Testis (tissue), 2 donors: ENCODE data around the gene PTGIS.

ENCODE experiments used
- CTCF ChIP-seq, 3 experiments: fragments of 450-650 bp in 2 of 3; fragments of 200-600 bp in 1 of 3; sonication (generic) in 1 of 3; IDR thresholded peaks; one replicate each; pipeline ENCODE4 v1.5.1; 2016 to 2019; ENCODE audit warnings: antibody characterized with exemption in 3 of 3, mild to moderate bottlenecking in 2 of 3, moderate library complexity in 1 of 3
- POLR2A ChIP-seq: fragments of 450-650 bp; IDR thresholded peaks from one replicate; pipeline ENCODE4 v1.6.1; 2017; ENCODE audit warnings: antibody characterized with exemption, mild to moderate bottlenecking, moderate library complexity

- TF ChIP-seq CTCF (IDR thresholded peaks at IDR 0.05), result no peak
- TF ChIP-seq POLR2A, result no peak
Measured at GRCh38 chr20:49549801-49550551, 18.0 kb downstream of the PTGIS start.
